Measurements from ENCODE around the gene ARHGAP12.
"Not testable (repeated sequence)": the region's sequence is repeated elsewhere in the genome, so short reads cannot be mapped to it uniquely, and the experiment has no call there.

Gene ARHGAP12

GRCh38 chr10:31808258-31809218 is 120.1 kb downstream of the ARHGAP12 start:
- DNase-seq, result no peak

GRCh38 chr10:31804352-31804810 is 124.2 kb downstream of the ARHGAP12 start:
- DNase-seq, result no peak

- DNase-seq, result no peak
Observed at GRCh38 chr10:31803606-31804351, 124.9 kb downstream of the ARHGAP12 start.

GRCh38 chr10:31799181-31799580 is 129.4 kb downstream of the ARHGAP12 start:
- no peak for DNase-seq

- no peak for DNase-seq
Observed at GRCh38 chr10:31792745-31793144, 135.9 kb downstream of the ARHGAP12 start.

- DNase-seq, result no peak
Observed at GRCh38 chr10:31789555-31789954, 139.1 kb downstream of the ARHGAP12 start.

- DNase-seq, result no peak
Observed at GRCh38 chr10:31782701-31783100, 145.9 kb downstream of the ARHGAP12 start.

- DNase-seq, result no peak
Observed at GRCh38 chr10:31780717-31781116, 147.9 kb downstream of the ARHGAP12 start.

- no peak for DNase-seq
Observed at GRCh38 chr10:31778627-31779026, 150.0 kb downstream of the ARHGAP12 start.

GRCh38 chr10:31776159-31776558 is 152.5 kb downstream of the ARHGAP12 start:
- no peak for DNase-seq

- no peak for DNase-seq
Observed at GRCh38 chr10:31774928-31775650, 153.5 kb downstream of the ARHGAP12 start.

GRCh38 chr10:31774299-31774900 is 154.2 kb downstream of the ARHGAP12 start:
- no peak for DNase-seq

GRCh38 chr10:31773749-31774298 is 154.8 kb downstream of the ARHGAP12 start:
- no peak for DNase-seq

GRCh38 chr10:31771331-31771831 is 157.2 kb downstream of the ARHGAP12 start:
- no peak for DNase-seq

GRCh38 chr10:31770307-31770902 is 158.2 kb downstream of the ARHGAP12 start:
- DNase-seq, result peak; percentile 49

- DNase-seq, result no peak
Observed at GRCh38 chr10:31769564-31769963, 159.1 kb downstream of the ARHGAP12 start.

GRCh38 chr10:31768935-31769334 is 159.7 kb downstream of the ARHGAP12 start:
- not testable (repeated sequence) for DNase-seq

- DNase-seq, result no peak
Observed at GRCh38 chr10:31768467-31768866, 160.2 kb downstream of the ARHGAP12 start.

- DNase-seq, result no peak
Observed at GRCh38 chr10:31765541-31765940, 163.1 kb downstream of the ARHGAP12 start.

- DNase-seq, result no peak
Observed at GRCh38 chr10:31762316-31762715, 166.3 kb downstream of the ARHGAP12 start.

- no peak for DNase-seq
Observed at GRCh38 chr10:31761156-31761555, 167.5 kb downstream of the ARHGAP12 start.

- no peak for DNase-seq
Observed at GRCh38 chr10:31760674-31761081, 168.0 kb downstream of the ARHGAP12 start.
